GM21367 (cell line): ENCODE results near the gene SUSD3.

ENCODE experiments used
- ATAC-seq: cut with Tn5 transposase; IDR thresholded peaks from one replicate; pipeline ENCODE4 v1.9.1; 2021; ENCODE audit not compliant: unreplicated experiment

SUSD3 gene

DNA sequence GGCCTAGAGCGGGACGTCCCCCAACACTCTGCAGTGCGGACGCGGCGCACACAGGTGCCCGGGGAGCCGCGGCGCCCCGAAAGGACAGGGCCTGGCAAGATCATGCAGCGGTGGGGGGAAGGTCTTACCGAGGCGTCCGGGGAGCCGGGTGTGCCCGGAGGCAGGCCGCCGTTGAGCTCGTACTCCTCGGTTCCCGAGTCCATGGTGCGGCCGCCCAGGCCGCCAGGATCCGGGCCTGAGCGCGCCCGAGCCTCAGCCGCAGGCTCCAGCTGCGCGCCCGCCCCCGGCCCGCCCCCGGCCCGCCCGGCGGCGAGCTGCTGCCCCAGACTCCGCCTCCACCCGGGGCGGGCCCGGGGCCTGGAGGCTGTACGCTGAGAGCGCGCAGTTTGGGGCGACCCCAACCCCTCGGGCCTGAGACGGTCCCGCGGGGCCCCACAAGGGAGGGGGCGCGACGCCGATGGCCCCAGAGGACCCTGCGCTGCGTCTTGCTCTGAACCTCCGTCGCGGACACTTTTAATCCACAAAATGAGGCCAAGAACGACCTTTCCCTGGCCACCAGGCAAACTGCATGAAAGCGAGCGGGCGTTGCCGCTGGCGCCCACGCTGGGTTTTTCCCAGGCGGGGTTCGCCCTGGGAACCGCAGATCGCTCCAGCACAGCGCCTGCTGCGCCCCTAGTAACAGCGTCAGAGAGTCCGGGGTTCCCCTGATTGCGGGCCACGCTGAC lies 75.7 kb downstream of the SUSD3 start, which contains the start of gene NINJ1:
Gene NINJ1 (minus strand): TSS at position 237 of the 725 bp plus-strand sequence. CDS start 34 bp downstream, at position 203.
- ATAC-seq, result peak; percentile 56
